Panc1 (cell line): Measurements from ENCODE around the gene RSPO4.

Source experiments
- POLR2AphosphoS5 ChIP-seq: IDR thresholded peaks from 2 replicates; pipeline ENCODE4 v1.6.1; 2012; ENCODE audit warnings: mild to moderate bottlenecking, low read depth, low read length, moderate library complexity
- SIN3A ChIP-seq: IDR thresholded peaks from 2 replicates; pipeline ENCODE4 v1.6.1; 2012; ENCODE audit warnings: low read depth, mild to moderate bottlenecking, low read length, moderate library complexity, borderline replicate concordance; ENCODE audit not compliant: insufficient read depth
- TF ChIP-seq, protein P1 (sequence below): fragments of 450-650 bp; IDR thresholded peaks from 2 replicates; pipeline ENCODE4 v1.5.1; 2017; ENCODE audit warnings: mild to moderate bottlenecking
- TF ChIP-seq, protein P2 (sequence below), 2 experiments: IDR thresholded peaks; 2 replicates each; pipeline ENCODE4 v1.6.1; 2011 to 2012; ENCODE audit warnings: low read depth in 2 of 2, control low read depth in 1 of 2, low read length in 1 of 2, mild to moderate bottlenecking in 1 of 2, moderate library complexity in 1 of 2; ENCODE audit not compliant: insufficient read depth in 1 of 2

DNA sequence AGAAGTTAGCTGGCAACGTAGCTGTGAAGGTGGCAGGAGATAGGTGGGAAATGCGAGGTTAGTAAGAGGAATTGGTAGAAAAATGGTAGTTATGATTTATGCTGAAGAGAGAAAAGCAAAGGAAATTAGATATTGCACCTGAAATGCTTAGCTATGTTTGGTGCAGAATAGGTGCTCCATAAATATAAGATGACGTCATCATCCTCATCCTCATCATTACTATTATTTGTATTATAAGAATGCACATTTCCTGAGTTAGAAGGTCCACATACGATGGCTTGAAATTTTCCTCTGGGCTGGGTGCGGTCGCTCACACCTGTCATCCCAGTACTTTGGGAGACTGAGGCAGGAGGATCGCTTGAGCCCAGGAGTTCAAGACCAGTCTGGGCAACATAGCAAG is 46.5 kb downstream of the RSPO4 start:
- TF ChIP-seq, protein P1, sequence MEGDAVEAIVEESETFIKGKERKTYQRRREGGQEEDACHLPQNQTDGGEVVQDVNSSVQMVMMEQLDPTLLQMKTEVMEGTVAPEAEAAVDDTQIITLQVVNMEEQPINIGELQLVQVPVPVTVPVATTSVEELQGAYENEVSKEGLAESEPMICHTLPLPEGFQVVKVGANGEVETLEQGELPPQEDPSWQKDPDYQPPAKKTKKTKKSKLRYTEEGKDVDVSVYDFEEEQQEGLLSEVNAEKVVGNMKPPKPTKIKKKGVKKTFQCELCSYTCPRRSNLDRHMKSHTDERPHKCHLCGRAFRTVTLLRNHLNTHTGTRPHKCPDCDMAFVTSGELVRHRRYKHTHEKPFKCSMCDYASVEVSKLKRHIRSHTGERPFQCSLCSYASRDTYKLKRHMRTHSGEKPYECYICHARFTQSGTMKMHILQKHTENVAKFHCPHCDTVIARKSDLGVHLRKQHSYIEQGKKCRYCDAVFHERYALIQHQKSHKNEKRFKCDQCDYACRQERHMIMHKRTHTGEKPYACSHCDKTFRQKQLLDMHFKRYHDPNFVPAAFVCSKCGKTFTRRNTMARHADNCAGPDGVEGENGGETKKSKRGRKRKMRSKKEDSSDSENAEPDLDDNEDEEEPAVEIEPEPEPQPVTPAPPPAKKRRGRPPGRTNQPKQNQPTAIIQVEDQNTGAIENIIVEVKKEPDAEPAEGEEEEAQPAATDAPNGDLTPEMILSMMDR: no peak
- no peak for TF ChIP-seq SIN3A
- no peak for TF ChIP-seq POLR2AphosphoS5
- TF ChIP-seq, protein P2, sequence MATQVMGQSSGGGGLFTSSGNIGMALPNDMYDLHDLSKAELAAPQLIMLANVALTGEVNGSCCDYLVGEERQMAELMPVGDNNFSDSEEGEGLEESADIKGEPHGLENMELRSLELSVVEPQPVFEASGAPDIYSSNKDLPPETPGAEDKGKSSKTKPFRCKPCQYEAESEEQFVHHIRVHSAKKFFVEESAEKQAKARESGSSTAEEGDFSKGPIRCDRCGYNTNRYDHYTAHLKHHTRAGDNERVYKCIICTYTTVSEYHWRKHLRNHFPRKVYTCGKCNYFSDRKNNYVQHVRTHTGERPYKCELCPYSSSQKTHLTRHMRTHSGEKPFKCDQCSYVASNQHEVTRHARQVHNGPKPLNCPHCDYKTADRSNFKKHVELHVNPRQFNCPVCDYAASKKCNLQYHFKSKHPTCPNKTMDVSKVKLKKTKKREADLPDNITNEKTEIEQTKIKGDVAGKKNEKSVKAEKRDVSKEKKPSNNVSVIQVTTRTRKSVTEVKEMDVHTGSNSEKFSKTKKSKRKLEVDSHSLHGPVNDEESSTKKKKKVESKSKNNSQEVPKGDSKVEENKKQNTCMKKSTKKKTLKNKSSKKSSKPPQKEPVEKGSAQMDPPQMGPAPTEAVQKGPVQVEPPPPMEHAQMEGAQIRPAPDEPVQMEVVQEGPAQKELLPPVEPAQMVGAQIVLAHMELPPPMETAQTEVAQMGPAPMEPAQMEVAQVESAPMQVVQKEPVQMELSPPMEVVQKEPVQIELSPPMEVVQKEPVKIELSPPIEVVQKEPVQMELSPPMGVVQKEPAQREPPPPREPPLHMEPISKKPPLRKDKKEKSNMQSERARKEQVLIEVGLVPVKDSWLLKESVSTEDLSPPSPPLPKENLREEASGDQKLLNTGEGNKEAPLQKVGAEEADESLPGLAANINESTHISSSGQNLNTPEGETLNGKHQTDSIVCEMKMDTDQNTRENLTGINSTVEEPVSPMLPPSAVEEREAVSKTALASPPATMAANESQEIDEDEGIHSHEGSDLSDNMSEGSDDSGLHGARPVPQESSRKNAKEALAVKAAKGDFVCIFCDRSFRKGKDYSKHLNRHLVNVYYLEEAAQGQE (IDR thresholded peaks at IDR 0.05; ENCODE audit: insufficient read depth in 1 of 2, low read depth in 2 of 2, low read length in 1 of 2): no peak
